ENCODE measurements around the gene SLC39A11. TPM values are rescaled to one million over a fixed set of nuclear protein-coding genes. Genes with fewer than 3 reads are reported as not detected.

Gene SLC39A11
- total RNA-seq, 1 experiment from 2014 or later: 15.2 TPM

DNA sequence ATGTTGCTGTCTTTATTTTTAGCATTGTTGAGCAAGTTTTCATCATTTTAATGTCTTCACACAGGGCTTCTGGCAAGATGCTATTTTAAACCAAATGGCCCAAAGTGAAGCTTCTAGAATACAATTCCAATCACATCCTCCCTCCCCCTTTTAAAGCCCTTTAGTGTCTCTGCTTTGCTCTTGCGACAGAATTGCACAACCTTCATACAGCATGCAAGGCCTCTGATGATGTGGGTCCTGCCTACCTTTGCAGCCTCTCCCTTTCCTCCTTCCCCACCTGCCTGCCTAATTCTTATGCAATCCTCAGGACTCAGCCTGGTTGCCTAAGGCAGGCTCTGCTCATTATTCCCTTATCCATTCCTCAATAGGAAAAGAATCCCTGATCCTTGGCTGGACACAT, 381.7 kb downstream of the SLC39A11 start:
- Mint-ChIP-seq H3K9me3 (peaks cover 4 to 5% of the 10 kb centered on the region in 2 experiments; a peak in 4 of 5 replicates), H3K27ac (no peak overlapping the region; a peak in 1 of 7 replicates), H3K4me3 (no peak overlapping the region), H3K36me3 (ENCODE audit: insufficient read depth in 1 of 3, low read depth in 3 of 3) (peaks cover 0 to 7% (median 6%) of the 10 kb centered on the region in 3 experiments; a peak in 4 of 7 replicates), H3K4me1 (no peaks in the 10 kb centered on the region), H3K27me3 (ENCODE audit: low read depth) (no peaks in the 10 kb centered on the region; the same call in 1 of the 2 replicates)
- Histone ChIP-seq H2BK120ac (ENCODE audit: low read depth, low read length, poor library complexity, severe bottlenecking) (no peak overlapping the region), H3K79me2 (ENCODE audit: insufficient read depth, low read length) (no peaks in the 10 kb centered on the region), H3K14ac (ENCODE audit: insufficient read depth, low read length) (no peak overlapping the region), H3T11ph (ENCODE audit: low read length) (no peak overlapping the region), H2BK5ac (ENCODE audit: insufficient read length, low read length) (no peak overlapping the region), H3K27me3 (ENCODE audit: insufficient read depth, low read length) (no peaks in the 10 kb centered on the region; the same call in 1 of the 2 replicates), H3K4me2 (ENCODE audit: insufficient read depth, insufficient read length, low read length) (no peak overlapping the region), H3K4me1 (ENCODE audit: insufficient read depth, low read length) (no peaks in the 10 kb centered on the region), H3K56ac (ENCODE audit: insufficient read length, low read depth, low read length) (no peak overlapping the region), H4K5ac (ENCODE audit: insufficient read length, low read depth, low read length) (no peak overlapping the region), H4K20me1 (ENCODE audit: control insufficient read depth, insufficient read depth, insufficient read length) (no peaks in the 10 kb centered on the region), H4K91ac (ENCODE audit: insufficient read length, low read depth, low read length) (no peak overlapping the region), H2BK20ac (ENCODE audit: low read depth, low read length, poor library complexity, severe bottlenecking) (no peak overlapping the region), H3K27ac (ENCODE audit: insufficient read length, low read depth, low read length) (no peak overlapping the region), H3K23ac (ENCODE audit: insufficient read length, low read depth, low read length) (no peak overlapping the region), H2BK15ac (ENCODE audit: low read depth, low read length) (no peak overlapping the region), H2BK12ac (ENCODE audit: insufficient read length, low read depth, low read length) (no peak overlapping the region), H3K4ac (ENCODE audit: low read depth, low read length) (no peak overlapping the region), H3K9me3 (ENCODE audit: control insufficient read depth, low read depth, low read length) (no peaks in the 10 kb centered on the region), H3K23me2 (ENCODE audit: insufficient read length, low read depth, low read length, poor library complexity, severe bottlenecking) (no peaks in the 10 kb centered on the region), H2AK5ac (ENCODE audit: insufficient read length, low read length) (no peak overlapping the region), H3K9ac (ENCODE audit: extremely low read depth, insufficient read length, low read length) (no peak overlapping the region), H3K79me1 (ENCODE audit: insufficient read depth, low read depth, low read length, poor library complexity, severe bottlenecking) (no peaks in the 10 kb centered on the region), H3K18ac (ENCODE audit: insufficient read length, low read depth, low read length) (no peak overlapping the region), H2AFZ (ENCODE audit: low read length) (no peak overlapping the region), H4K8ac (replicated peaks; ENCODE audit: insufficient read length, low read depth, low read length) (no peak overlapping the region)
- no CpG with 5 or more reads among the region's 1 CpG for WGBS (ENCODE audit: extremely low coverage, insufficient read length, low lambda C conversion rate)
- no peak for DNase-seq
- TF ChIP-seq, protein P1, sequence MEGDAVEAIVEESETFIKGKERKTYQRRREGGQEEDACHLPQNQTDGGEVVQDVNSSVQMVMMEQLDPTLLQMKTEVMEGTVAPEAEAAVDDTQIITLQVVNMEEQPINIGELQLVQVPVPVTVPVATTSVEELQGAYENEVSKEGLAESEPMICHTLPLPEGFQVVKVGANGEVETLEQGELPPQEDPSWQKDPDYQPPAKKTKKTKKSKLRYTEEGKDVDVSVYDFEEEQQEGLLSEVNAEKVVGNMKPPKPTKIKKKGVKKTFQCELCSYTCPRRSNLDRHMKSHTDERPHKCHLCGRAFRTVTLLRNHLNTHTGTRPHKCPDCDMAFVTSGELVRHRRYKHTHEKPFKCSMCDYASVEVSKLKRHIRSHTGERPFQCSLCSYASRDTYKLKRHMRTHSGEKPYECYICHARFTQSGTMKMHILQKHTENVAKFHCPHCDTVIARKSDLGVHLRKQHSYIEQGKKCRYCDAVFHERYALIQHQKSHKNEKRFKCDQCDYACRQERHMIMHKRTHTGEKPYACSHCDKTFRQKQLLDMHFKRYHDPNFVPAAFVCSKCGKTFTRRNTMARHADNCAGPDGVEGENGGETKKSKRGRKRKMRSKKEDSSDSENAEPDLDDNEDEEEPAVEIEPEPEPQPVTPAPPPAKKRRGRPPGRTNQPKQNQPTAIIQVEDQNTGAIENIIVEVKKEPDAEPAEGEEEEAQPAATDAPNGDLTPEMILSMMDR (conservative IDR thresholded peaks at IDR 0.05): no peak
